Measurements from ENCODE around the gene PRSS27. TPM values are rescaled to one million over a fixed set of nuclear protein-coding genes. Genes with fewer than 3 reads are reported as not detected.

PRSS27 gene
- total and polyA plus RNA-seq, 2 of the 8 experiments (the other 6 are each of a cell fraction or from before 2014, with no cell fraction given) = 1.3 to 7.5 TPM

DNA sequence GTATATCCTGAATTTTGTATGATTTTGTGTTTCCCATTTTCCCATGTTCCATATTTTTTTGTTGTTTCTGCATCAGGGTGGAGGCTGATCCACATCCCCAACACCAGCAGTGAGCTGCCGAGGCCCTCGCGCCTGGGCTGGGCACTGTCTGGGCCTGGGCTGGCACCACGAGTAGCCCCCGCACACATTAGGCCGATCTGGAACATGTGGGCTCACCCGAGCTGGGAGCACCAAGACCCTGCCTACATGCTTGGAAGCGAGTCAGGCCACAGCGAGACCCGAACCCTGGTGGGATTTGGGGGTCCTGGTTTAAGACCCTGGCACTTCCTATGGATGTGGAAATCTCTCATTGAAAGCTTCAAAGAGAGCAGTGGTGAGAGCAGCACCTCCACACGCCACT lies 29.2 kb downstream of the PRSS27 start (continued):
- TF ChIP-seq, protein P1, sequence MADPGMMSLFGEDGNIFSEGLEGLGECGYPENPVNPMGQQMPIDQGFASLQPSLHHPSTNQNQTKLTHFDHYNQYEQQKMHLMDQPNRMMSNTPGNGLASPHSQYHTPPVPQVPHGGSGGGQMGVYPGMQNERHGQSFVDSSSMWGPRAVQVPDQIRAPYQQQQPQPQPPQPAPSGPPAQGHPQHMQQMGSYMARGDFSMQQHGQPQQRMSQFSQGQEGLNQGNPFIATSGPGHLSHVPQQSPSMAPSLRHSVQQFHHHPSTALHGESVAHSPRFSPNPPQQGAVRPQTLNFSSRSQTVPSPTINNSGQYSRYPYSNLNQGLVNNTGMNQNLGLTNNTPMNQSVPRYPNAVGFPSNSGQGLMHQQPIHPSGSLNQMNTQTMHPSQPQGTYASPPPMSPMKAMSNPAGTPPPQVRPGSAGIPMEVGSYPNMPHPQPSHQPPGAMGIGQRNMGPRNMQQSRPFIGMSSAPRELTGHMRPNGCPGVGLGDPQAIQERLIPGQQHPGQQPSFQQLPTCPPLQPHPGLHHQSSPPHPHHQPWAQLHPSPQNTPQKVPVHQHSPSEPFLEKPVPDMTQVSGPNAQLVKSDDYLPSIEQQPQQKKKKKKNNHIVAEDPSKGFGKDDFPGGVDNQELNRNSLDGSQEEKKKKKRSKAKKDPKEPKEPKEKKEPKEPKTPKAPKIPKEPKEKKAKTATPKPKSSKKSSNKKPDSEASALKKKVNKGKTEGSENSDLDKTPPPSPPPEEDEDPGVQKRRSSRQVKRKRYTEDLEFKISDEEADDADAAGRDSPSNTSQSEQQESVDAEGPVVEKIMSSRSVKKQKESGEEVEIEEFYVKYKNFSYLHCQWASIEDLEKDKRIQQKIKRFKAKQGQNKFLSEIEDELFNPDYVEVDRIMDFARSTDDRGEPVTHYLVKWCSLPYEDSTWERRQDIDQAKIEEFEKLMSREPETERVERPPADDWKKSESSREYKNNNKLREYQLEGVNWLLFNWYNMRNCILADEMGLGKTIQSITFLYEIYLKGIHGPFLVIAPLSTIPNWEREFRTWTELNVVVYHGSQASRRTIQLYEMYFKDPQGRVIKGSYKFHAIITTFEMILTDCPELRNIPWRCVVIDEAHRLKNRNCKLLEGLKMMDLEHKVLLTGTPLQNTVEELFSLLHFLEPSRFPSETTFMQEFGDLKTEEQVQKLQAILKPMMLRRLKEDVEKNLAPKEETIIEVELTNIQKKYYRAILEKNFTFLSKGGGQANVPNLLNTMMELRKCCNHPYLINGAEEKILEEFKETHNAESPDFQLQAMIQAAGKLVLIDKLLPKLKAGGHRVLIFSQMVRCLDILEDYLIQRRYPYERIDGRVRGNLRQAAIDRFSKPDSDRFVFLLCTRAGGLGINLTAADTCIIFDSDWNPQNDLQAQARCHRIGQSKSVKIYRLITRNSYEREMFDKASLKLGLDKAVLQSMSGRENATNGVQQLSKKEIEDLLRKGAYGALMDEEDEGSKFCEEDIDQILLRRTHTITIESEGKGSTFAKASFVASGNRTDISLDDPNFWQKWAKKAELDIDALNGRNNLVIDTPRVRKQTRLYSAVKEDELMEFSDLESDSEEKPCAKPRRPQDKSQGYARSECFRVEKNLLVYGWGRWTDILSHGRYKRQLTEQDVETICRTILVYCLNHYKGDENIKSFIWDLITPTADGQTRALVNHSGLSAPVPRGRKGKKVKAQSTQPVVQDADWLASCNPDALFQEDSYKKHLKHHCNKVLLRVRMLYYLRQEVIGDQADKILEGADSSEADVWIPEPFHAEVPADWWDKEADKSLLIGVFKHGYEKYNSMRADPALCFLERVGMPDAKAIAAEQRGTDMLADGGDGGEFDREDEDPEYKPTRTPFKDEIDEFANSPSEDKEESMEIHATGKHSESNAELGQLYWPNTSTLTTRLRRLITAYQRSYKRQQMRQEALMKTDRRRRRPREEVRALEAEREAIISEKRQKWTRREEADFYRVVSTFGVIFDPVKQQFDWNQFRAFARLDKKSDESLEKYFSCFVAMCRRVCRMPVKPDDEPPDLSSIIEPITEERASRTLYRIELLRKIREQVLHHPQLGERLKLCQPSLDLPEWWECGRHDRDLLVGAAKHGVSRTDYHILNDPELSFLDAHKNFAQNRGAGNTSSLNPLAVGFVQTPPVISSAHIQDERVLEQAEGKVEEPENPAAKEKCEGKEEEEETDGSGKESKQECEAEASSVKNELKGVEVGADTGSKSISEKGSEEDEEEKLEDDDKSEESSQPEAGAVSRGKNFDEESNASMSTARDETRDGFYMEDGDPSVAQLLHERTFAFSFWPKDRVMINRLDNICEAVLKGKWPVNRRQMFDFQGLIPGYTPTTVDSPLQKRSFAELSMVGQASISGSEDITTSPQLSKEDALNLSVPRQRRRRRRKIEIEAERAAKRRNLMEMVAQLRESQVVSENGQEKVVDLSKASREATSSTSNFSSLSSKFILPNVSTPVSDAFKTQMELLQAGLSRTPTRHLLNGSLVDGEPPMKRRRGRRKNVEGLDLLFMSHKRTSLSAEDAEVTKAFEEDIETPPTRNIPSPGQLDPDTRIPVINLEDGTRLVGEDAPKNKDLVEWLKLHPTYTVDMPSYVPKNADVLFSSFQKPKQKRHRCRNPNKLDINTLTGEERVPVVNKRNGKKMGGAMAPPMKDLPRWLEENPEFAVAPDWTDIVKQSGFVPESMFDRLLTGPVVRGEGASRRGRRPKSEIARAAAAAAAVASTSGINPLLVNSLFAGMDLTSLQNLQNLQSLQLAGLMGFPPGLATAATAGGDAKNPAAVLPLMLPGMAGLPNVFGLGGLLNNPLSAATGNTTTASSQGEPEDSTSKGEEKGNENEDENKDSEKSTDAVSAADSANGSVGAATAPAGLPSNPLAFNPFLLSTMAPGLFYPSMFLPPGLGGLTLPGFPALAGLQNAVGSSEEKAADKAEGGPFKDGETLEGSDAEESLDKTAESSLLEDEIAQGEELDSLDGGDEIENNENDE (IDR thresholded peaks at IDR 0.05; ENCODE audit: insufficient replicate concordance, low read length) = no peak
- TF ChIP-seq YY1 (IDR thresholded peaks at IDR 0.05; ENCODE audit: low read depth, low read length) (no peak), SIX5 (IDR thresholded peaks at IDR 0.05; ENCODE audit: low read depth, low read length) (no peak), POU5F1 (IDR thresholded peaks at IDR 0.05; ENCODE audit: low read depth, low read length) (no peak)
